AG04449 (cell line): ENCODE results near the gene KLHDC7A.

Source experiments
- CTCF ChIA-PET: fragments of 350-600 bp; formaldehyde crosslinking; extraction: SDS; loops from one replicate; lab custom pipeline; 2021; ENCODE audit warnings: antibody characterized with exemption; lab: Yijun Ruan, JAX
- POLR2A ChIA-PET: fragments of 400-600, 350-600 bp; formaldehyde crosslinking; extraction: SDS; loops from one replicate; lab custom pipeline; 2020; ENCODE audit warnings: antibody characterized with exemption, inconsistent platforms; lab: Yijun Ruan, JAX
- DNase-seq: peaks from one replicate; pipeline ENCODE4 v3.0.0-alpha.2; 2010; ENCODE audit warnings: low read depth, low spot score
- H3K4me3 ChIP-seq: 2 replicates; pipeline ENCODE4 v1.5.1; 2011; ENCODE audit warnings: low read depth, mild to moderate bottlenecking, control low read depth, low read length
- CTCF ChIP-seq: IDR thresholded peaks from one replicate; pipeline ENCODE4 v1.5.1; 2011; ENCODE audit warnings: mild to moderate bottlenecking, moderate library complexity, low read length, control low read depth, inconsistent platforms; ENCODE audit not compliant: insufficient read depth; ENCODE audit errors: missing control alignments

Gene KLHDC7A

GRCh38 chr1:18470671-18471355, 9.9 kb upstream of the KLHDC7A start:
- no peak for DNase-seq
- no peak overlapping the region for H3K4me3 ChIP-seq
- CTCF ChIA-PET, result no interaction called here
- no peak for TF ChIP-seq CTCF
- POLR2A ChIA-PET, result no interaction called here

- ChIA-PET POLR2A (no interaction called here), CTCF (no interaction called here)
- H3K4me3 ChIP-seq, result no peak overlapping the region
- no peak for DNase-seq
- TF ChIP-seq CTCF, result no peak
These were observed 7.4 kb upstream of the KLHDC7A start for GRCh38 chr1:18473195-18473815.

- no peak for DNase-seq
- no peak for TF ChIP-seq CTCF
- H3K4me3 ChIP-seq, result no peak overlapping the region
- CTCF ChIA-PET, result no interaction called here
- POLR2A ChIA-PET, result no interaction called here
These were observed 6.1 kb upstream of the KLHDC7A start for GRCh38 chr1:18474559-18475175.

GRCh38 chr1:18475234-18475905, 5.4 kb upstream of the KLHDC7A start:
- no peak for TF ChIP-seq CTCF
- no peak overlapping the region for H3K4me3 ChIP-seq
- no peak for DNase-seq
- CTCF ChIA-PET, result interaction anchor here (0.6 kb wide), 1 partner anchor 122 kb away, joined by 3 read pairs; no protein-coding TSS in a partner anchor
- POLR2A ChIA-PET, result no interaction called here

- no peak for DNase-seq
- ChIA-PET POLR2A (no interaction called here), CTCF (no interaction called here)
- H3K4me3 ChIP-seq, result no peak overlapping the region
- no peak for TF ChIP-seq CTCF
These were observed 1.3 kb upstream of the KLHDC7A start for GRCh38 chr1:18479454-18479853.
